ENCODE measurements around the gene KCNA2.

The KCNA2 gene

DNA sequence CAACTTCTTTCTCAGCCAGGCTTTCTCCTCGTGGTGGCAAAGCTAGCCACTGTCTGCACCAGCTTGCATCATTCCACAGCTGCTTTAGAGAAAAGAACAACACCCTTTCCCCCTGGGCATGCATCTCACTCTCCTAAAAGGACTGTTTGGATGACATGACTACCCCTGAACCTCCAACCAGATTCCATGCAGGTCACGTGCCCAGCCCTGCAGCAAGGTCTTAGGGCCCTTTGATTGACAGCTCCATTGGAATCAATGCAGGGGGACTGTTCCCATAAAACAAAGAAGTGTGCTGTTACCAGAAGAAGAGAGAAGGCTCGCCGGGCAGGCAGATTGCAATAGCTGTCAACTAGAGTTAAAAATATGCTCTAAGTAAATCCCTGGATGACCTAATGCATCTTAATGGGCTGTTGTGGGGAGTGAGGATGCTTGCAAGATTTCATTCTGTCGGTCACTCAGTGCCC lies 24.4 kb downstream of the KCNA2 start:
- no peak for DNase-seq (ENCODE audit: extremely low read depth, low read depth)
- TF ChIP-seq, protein P1, sequence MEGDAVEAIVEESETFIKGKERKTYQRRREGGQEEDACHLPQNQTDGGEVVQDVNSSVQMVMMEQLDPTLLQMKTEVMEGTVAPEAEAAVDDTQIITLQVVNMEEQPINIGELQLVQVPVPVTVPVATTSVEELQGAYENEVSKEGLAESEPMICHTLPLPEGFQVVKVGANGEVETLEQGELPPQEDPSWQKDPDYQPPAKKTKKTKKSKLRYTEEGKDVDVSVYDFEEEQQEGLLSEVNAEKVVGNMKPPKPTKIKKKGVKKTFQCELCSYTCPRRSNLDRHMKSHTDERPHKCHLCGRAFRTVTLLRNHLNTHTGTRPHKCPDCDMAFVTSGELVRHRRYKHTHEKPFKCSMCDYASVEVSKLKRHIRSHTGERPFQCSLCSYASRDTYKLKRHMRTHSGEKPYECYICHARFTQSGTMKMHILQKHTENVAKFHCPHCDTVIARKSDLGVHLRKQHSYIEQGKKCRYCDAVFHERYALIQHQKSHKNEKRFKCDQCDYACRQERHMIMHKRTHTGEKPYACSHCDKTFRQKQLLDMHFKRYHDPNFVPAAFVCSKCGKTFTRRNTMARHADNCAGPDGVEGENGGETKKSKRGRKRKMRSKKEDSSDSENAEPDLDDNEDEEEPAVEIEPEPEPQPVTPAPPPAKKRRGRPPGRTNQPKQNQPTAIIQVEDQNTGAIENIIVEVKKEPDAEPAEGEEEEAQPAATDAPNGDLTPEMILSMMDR (IDR thresholded peaks at IDR 0.05; ENCODE audit: low read depth, low read length), result no peak

DNA sequence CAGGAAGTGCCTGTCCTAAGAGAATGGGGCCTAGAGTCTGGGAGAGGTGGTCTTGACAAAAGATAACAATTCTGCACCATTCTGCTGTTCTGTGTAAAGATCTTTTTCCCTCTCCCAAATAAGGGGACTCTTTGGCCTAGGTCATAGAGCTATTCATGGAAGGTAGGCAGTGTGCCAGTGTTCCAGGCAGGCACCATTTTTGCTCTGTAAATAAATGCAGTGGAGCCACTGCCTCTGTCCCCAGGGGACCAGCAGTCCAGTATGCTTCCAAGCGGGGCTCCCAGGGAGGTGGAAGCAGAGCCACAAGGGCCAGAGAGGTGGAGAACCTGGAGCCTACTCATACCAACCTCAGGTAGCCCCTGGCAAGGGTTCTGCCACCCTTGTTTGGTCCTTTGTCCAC lies 25.9 kb downstream of the KCNA2 start:
- TF ChIP-seq, protein P1 (IDR thresholded peaks at IDR 0.05; ENCODE audit: low read depth, low read length), result no peak
- DNase-seq (ENCODE audit: extremely low read depth, low read depth), result no peak

DNA sequence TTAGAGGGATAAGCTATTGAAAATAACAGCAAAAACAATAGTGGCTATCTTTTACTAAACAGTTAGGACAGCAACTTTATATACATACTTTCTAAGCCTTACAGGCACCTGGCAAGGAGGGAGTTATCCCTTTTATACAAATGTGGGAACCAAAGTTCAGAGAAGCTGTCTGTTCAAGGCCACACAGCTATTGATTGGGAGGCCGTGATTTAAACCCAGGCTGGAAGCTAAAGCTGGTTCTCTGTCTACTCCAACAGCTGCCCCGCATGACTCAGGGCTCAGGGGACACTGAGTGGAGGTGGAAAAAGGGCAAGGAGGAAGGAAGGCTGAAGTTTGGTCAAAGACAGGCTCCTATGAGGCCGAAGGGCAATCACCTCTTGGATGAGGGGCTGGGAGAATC lies 26.7 kb downstream of the KCNA2 start:
- DNase-seq (ENCODE audit: extremely low read depth, low read depth), result no peak
- TF ChIP-seq, protein P1 (IDR thresholded peaks at IDR 0.05; ENCODE audit: low read depth, low read length), result no peak

DNA sequence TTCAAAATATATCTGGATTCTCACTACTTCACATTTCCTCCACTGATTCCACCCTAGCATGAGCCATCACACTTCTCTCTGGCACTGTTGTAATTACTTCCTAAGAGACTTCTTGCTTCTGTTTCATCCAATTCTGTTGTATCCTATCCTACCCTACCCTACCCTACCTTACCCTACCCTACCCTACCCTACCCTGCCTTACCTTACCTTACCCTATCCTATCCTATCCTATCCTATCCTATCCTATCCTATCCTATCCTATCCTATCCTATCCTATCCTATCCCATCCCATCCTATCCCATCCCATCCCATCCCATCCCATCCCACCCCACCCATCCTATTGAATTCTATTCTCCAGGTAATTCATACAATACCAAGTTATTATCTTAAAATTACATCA lies 29.7 kb downstream of the KCNA2 start:
- TF ChIP-seq, protein P1 (IDR thresholded peaks at IDR 0.05; ENCODE audit: low read depth, low read length), result no peak
- no peak for DNase-seq (ENCODE audit: extremely low read depth, low read depth)

DNA sequence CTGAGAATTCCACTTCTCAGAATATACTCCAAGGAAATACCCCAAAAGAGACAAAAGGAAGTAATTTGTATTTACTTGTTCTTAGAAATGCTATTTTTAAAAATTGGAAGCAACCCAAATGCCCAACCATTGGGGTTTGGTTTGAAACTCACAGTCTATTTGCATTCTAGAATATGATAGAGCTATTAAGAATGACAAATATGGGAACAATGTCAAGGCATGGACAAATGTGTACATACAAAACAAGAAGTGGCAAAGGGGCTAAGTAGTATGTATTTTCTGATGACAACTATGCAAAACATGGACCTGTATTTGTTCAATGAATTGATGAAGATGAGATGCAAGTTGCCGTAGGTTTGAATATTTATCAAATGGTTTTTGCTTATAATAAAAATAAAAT lies 32.8 kb downstream of the KCNA2 start:
- DNase-seq (ENCODE audit: extremely low read depth, low read depth), result no peak
- TF ChIP-seq, protein P1 (IDR thresholded peaks at IDR 0.05; ENCODE audit: low read depth, low read length), result no peak

DNA sequence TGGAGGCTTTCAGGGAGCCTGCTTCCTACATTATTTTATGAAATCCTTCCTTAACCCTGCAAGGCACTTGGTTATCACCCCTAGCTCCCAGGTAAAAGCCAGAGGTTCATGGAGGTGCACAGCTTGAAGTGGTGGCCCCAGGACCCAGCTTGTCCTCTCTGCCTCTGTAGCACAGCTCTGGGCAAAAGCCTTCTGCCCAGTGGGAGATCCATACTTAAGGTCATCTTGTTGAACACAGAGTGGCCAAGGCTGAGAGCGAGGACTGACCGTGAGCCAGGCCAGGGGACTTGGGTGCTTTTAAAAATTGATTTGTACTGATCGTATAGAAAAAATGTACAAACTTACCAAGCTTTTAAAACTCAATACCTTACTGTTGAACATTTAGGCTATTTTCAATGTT lies 33.4 kb downstream of the KCNA2 start:
- no peak for DNase-seq (ENCODE audit: extremely low read depth, low read depth)

DNA sequence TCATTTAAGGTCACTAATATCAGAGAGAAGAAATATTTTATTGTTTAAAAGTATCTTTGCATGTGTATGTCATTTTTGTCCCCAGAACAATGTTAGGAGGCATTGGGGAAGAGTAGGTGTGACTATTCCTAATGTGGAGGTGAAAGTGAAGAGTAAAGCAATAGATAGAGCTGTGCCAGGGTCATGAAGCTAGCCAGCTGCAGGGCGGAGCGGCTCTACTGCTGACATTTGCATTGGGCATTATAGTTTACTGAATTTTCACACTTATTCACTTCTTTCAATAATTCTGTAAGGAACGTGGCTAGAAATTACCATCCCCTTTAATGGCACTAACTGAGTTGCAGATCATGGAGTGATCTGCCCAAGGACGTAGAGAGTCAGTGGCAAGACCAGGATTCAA lies 35.3 kb downstream of the KCNA2 start:
- TF ChIP-seq, protein P1 (IDR thresholded peaks at IDR 0.05; ENCODE audit: low read depth, low read length), result no peak
- no peak for DNase-seq (ENCODE audit: extremely low read depth, low read depth)

More for the DNA sequence above, 33.4 kb downstream of the KCNA2 start:
- TF ChIP-seq, protein P1 (IDR thresholded peaks at IDR 0.05; ENCODE audit: low read depth, low read length), result no peak

Data from AG09319 (cell line).